HG03342 (cell line): ENCODE results near the gene MCOLN1.
A peak's percentile ranks its signal among the peaks of the same experiment; 100 is the strongest.

Experiments
- ATAC-seq: cut with Tn5 transposase; IDR thresholded peaks from one replicate; pipeline ENCODE4 v1.9.1; 2021; ENCODE audit warnings: mild to moderate bottlenecking, moderate library complexity; ENCODE audit not compliant: unreplicated experiment

The MCOLN1 gene

DNA sequence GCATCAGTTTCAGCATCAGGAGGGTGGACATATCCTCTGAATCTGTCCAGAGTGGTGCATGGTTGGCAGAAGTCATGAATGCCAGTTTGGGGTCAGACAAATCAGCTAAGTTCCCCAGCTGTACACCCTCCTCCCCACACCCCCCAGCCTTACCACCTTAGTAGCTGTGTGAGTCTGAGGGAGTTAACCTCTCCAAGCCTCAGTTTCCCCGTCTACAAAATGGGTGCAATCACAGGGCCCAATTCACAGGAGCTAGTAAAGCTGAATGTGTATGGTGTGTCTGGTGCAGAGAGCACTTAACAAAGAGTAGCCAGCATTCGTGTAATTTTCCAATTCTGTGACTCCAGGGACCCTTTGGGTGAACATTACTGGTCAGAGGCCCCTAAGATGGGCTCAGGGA is 19.9 kb upstream of the MCOLN1 start:
- no peak for ATAC-seq

DNA sequence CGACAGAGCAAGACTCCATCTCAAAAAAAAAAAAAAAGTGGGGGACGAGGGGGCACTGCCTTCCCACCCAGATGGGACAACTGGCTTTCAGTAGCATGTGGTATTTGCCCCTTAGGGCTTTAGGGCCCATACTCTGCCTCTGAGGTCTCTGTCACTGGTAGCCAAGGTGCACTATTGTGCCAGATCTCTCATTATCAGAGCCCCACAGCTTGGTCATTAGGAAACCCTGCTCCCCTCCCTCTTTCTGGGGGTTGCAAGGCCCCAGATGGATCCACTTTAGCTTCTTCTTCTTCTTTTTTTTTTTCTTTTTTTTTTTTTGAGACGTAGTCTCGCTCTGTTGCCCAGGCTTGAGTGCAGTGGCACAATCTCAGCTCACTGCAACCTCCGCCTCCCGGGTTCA is 17.7 kb upstream of the MCOLN1 start:
- ATAC-seq: no peak

DNA sequence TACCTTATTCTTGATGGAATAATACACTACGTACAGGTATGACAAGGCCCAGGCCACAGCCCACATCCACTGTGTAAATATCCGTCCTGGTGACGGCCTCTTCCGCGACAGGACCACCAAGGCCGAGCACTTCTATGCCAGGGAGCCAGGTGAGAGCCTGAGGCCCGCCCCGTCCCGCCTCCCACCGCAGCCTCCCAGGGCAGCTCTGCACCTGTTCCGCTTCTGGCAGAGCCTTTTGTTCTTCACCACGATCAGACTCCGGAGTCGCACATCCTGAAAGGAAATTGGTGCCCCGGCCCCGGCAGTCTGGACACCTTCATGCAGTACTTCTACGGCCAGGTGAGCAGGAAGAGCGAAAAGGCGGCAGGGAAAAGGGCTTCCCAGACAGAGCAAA is 17.1 kb upstream of the MCOLN1 start:
- ATAC-seq: no peak

DNA sequence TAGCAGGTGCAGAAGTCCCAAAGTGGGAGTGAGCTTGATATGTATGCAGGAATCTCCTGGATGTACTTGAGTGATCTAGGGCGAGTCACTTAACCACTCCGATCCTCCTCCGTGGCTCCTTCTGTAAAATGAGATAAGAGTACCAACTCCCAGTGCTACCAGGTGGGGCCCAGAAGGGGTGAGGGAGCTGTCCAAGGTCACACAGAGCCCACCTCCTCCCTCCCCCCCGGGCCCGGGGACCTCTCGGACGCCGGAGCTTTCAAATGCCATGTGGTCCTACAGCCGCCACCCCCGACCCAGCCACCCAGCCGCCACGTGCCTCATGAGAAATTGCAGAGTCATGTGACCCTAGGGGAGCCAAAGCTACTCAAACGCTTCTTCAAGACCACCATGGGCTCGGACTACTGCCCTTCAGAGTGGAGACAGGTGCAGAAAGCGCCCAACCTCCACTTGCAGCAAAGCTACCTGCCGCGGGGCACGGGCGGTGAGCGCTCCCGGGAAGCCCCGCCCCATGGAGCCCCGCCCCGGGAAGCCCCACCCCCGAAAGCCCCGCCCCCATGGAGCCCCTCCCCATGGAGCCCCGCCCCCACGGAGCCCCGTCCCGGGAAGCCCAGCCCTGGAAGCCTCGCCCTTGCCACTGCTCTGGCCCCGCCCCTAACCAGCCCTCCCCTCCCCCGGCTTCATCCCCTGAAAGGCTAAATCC is 16.6 kb upstream of the MCOLN1 start:
- no peak for ATAC-seq

DNA sequence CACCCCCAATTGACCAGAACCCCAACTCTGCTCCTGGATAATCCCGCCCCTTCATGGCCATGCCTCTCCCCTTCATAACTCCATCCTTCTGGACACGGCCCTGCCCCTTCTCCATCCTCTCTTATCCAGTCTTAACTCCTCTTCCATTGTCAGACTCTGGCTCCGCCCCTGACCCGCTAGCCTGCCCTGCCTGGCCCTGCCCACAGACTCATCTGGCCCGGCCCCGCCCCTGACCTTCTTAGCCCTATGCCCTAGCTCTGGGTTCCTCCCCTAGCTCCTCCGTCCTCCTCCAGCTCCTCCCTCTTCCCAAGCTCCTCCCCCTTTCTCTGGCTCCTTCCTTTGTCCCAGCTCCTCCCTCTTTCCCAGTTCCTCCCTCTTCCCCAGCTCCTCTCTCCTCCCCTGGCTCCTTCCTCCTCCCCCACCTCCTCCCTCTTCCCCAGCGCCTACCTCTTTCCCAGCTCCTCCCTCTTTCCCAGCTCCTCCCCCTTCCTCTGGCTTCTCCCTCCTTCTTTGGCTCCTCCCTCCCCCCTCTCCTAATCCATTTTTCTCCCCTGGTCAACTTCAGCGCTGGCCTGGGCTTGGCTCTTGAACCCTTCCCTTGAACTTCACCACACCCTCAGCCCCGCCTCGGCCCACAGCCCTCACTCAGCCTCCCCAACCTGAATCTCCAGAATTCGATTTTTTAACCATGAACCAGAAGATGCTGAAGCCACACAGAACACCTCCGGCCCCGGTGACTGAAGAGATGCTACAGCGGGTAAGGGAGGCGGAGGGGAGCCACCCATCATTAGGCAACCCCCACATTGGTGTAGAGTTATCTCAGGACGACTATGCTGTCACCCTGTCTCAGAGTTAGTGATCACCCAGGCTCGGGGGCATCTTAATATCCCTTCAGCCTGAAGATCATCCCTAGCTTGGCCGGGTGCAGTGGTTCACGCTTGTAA is 15.8 kb upstream of the MCOLN1 start:
- ATAC-seq: no peak

DNA sequence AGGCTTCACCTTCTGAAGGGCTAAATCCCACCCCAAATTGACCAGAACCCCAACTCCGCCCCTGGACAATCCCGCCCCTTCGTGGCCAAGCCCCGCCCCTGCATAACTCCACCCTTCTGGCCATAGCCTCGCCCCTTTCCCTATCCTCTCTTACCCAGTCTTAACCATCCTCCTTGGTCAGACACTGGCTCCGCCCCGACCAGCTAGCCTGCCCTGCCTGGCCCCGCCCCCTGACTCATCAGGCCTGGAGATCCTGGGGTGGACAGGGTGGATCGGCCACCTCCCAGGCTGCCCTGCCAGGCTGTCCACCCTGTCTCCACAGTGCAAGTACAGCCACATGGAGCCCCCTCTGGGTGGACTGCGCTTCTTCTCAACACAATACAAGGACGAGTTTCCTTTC is 14.5 kb upstream of the MCOLN1 start:
- ATAC-seq: no peak

DNA sequence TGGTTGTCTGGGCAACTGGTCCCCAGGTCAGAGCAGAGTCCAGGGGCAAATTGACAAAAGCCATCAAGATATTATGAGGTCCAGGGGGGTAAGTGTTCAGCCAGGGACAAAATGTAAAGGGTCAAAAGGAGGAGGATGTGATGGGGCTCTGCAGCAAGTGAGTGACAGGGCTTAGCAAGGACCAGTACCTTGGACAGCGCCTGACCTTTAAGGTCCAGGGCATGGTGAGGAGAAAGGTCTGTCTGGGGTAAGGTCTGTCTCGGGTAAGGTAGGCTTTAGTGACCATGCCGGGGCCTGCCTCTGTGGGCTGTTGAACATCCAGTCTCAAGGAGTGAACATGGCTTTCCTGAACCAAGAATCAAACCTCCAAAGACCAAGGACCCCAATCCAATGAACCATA is 12.8 kb upstream of the MCOLN1 start:
- no peak for ATAC-seq

DNA sequence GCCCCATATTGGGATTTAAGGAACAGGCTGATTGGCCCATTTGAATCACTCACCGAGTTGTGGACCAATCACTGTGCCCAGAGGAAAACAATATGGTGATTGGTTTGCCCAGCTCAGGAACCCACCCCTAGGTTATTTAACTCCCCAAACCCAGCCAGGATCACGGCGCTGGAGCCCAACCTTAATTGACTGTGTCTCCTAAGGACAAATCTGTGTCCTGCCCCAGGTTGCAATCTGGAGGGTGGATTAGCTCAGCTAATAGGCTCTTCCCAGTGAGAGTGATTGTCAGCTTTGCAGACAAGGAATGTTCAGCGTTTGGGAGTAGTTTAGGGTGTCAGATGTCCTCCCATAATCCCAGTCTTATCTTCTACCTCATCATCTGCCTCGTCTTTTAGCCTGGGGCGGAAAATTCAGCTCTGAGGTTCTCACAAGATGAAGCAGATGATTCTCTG is 10.0 kb upstream of the MCOLN1 start:
- no peak for ATAC-seq

DNA sequence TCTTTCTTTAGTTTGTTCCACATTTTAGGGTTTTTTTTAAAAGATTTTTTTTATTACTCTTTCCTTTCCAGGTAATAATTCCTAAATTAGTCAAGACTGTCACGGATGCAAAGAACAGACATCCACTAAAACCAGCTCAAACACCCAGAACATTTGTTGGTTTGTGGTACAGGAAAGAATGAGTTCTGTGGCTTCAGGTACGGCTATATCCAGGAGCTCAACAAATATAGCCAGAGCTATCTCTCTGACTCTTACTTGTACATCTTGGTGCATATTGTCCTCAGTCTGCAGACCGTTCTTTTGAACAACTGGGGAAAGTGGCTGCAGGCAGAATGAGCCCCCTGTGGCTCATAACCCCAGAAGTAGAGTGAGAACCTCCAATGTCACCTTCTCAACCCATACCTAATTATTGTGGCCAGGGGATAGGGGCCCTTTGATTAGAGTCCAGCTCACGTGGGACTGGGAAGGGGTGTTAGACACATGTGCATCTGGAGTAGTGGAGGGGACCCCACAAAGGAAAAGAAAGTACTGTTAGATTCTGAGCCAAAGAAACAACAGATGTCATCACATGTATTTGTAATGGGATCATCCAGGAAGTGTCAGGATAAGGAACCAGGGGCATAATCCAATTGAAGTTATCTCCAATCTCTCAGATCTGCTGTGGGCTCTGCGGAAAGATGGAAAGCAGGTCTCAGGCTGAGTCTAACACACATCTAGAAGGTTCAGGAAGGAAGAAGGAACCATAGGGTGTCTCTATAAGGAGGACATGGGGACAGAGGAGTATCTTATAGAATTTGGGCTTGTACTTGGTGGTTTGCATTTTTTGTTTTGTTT is 8.4 kb upstream of the MCOLN1 start:
- ATAC-seq: no peak

DNA sequence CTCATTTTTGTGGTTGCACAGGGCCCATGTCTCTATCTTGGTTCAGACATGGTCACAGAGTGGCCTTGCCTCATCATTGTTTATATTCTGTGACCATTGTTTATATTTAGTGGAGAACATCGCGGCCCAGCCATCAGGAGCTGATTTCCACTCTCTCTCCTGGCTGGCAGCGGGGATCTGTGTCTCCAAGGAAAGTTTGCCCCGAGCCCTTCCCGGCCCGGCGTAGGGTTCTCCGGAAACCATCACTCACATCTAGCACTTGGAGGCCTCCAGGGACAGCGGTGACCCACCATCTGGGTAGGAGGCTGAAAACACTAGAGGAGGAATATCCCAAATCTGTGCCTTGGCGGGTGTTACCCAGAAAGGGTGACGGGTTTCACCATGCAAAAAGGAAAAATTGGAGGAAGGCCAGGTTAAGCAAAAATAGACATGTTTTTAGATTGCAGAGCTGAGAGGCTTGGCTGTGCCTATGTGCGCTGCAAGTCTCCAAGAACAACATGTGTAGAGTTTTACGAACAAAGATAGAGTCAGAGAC is 7.2 kb upstream of the MCOLN1 start:
- no peak for ATAC-seq

DNA sequence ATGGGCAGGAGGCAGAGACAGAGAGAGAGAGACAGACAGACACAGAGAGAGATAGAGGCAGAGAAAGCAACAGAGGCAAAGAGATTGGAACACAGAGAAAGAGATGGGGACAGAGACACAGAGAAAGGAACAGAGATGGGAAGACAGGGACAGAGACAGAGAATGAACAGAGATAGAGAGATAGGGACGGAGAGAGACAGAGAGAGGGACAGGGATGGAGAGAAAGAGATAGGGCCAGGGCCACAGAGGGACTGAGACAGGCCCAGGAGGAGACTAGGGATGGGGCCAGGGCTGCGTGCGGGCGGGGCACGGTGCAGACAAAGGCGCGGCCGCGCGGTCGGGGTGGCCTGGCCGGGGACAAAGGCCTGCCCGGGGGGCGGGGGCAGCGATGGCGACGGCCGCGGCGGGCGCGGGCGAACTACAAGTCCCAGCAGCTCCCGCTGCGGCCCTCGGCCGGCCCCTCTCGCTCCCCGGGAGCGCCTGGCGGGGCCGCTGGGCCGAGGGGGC is 6.7 kb upstream of the MCOLN1 start, which contains the start of gene ZNF358:
TSS of gene ZNF358 (plus strand) at position 459 of the 507 bp plus-strand sequence. CDS start 3,140 bp downstream, outside the sequence.
- ATAC-seq: no peak

DNA sequence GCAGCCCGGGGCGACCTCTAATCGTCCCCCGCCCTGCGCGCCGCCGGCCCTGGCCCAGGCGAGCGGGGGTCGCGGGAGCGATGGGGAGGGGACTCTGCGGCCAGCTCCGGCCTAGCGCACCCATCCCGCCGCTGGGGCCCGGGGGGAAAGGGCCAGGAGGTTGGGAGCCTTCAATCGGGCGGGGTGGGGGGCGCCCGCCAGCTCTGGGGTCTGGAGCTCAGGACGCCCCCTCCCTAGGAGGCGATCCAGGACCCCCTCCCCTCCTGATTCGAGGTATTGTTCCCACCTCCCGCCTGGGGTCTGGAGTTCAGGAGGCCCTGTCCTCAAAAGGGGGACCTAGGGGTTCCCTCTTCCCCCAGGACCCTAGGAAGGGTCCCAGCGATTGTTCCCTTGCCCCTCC is 6.1 kb upstream of the MCOLN1 start:
- no peak for ATAC-seq

DNA sequence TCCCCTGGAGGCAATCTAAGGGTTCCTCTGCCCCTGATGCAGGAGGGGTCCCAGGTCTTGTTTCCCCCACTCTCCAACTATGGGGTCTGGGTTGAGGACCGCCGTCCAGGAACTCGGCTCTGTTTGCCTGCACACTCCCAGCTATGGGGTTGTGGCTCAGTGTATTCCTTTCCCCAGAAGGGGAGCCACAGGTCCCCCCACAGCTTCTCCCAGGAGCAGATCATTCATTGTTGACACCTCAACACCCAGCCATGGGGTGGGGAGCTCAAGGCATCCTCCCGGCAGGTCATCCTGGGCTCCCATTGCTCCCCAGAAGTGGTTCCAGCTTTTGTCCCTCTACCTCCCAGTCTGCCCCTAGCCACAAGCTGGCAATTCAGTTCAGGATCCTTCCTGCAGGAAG is 5.5 kb upstream of the MCOLN1 start:
- ATAC-seq: no peak

DNA sequence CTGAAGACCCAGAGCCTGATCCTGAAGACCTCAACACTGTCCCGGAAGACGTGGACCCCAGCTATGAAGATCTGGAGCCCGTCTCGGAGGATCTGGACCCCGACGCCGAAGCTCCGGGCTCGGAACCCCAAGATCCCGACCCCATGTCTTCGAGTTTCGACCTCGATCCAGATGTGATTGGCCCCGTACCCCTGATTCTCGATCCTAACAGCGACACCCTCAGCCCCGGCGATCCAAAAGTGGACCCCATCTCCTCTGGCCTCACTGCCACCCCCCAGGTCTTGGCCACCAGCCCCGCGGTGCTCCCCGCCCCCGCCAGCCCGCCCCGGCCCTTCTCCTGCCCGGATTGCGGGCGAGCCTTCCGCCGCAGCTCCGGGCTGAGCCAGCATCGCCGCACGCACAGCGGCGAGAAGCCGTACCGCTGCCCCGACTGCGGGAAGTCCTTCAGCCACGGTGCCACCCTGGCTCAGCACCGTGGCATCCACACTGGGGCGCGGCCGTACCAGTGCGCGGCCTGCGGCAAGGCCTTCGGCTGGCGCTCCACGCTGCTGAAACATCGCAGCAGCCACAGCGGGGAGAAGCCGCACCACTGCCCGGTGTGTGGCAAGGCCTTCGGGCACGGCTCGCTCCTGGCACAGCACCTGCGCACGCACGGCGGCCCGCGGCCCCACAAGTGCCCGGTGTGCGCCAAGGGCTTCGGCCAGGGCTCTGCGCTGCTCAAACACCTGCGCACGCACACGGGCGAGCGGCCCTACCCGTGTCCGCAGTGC is 2.9 kb upstream of the MCOLN1 start:
- no peak for ATAC-seq

DNA sequence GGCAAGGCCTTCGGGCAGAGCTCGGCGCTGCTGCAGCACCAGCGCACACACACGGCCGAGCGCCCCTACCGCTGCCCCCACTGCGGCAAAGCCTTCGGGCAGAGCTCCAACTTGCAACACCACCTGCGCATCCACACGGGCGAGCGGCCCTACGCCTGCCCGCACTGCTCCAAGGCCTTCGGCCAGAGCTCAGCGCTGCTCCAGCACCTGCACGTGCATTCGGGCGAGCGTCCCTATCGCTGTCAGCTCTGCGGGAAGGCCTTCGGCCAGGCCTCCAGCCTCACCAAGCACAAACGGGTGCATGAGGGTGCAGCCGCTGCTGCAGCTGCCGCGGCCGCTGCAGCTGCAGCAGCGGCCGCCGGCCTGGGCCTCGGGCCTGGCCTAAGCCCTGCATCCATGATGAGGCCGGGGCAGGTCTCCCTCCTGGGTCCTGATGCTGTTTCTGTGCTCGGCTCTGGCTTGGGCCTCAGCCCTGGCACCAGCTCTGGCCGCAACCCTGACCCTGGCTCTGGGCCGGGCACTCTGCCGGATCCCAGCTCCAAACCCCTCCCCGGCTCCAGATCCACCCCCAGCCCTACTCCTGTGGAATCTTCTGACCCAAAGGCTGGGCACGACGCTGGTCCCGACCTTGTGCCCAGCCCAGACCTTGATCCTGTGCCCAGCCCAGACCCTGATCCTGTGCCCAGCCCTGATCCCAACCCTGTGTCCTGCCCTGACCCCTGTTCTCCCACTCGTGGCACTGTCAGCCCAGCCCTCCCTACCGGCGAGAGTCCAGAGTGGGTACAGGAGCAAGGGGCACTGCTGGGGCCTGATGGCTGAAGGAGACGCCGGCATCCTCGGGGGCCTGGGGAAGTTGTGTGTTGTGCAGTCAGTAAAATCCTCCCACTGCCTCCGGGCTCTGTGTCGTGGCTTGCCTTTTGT is 2.0 kb upstream of the MCOLN1 start:
- no peak for ATAC-seq

DNA sequence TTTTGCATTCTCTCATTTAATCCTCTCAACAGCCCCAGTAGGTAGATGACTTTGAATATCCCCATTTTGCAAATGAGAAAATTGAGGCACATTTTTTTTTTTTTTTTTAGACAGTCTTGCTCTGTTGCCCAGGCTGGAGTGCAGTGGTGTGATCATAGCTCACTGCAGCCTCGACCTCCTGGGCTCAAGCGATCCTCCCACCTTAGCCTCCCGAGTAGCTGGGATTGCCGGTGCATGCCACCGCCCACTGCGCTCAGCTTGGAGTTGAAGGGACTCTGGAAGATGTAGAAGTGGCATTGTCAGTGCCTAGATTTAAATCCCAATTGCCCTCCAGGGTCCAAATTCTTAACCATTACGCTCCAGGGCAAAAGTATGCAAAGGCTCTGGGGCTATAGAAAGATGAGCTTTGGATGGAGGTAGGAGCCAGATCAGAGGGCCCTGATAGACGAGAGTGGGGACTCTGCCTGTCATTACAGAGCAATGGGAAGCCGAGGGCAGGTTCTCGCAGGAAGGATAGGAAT is 813 bp upstream of the MCOLN1 start:
- no peak for ATAC-seq

DNA sequence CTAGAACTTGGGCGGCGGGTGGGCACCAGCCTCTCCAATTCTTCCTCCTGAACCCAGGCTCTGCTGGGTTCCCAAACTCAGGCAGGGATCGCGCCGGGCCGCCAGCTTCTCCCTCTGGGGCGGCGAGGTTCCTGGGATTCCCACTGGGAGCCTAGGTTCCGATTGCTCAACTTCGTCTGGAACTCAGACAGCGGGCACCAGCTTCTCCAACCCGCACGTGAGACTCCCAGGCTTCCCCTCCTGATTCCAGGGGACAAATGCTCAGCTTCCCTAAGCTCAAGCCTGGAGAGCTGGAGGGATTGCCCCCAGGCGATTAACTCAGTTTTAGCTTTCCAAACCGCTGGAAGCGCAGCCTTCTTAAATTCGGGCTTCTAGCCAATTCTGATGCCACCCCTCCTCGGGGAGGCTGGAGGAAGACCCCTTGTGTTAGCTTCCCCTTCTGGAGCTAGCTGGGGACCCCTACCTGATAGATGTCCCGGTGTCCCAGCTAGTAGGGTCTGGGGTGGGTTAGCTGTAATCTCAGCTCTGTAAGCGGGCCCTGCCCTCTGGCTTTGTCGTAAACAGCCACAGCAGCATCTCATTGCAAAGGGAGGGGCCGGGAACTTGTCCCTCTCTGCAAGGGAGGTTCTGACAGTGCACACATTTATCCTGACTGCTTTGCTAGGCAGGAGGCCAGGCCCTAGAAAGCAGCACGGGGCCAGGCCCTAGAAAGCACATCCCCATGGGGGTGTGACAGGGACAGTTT is 671 bp downstream of the MCOLN1 start:
- ATAC-seq: peak; percentile 9

DNA sequence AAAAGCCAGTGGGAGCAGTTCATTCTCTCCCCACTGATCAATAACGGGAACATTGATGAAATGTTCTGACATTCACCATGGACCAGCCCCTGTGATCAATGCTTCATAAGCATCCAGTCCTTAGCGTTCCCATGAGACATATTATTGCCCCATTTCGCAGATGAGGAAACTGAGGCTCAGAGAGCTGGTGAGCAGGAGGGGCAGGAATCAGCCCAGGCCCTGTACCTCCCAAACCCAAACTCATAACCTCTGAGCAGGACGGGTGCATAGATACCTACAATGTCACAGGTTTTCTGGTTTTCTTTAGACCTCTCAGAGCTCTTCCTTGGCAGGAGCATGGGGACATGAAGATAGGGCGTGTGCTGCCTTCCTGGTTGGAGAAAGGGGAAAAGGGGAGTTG is 2.1 kb downstream of the MCOLN1 start:
- ATAC-seq: no peak
